ENCODE measurements around the gene GALNT16. TPM values are rescaled to one million over a fixed set of nuclear protein-coding genes. Genes with fewer than 3 reads are reported as not detected.

GALNT16 gene
- total and polyA plus RNA-seq, 2 of the 8 experiments (the other 6 are each of a cell fraction or from before 2014, with no cell fraction given): 5.4 to 6.3 TPM

- no peaks in the 10 kb centered on the region for H3K4me1 ChIP-seq (replicated peaks in 1 of 4; ENCODE audit: control insufficient read depth in 3 of 4, insufficient read depth in 4 of 4, low read length in 3 of 4)
- WGBS, 2 experiments (ENCODE audit: extremely low coverage in 1 of 2, insufficient coverage in 1 of 2, insufficient read length in 1 of 2, insufficient replicate concordance in 2 of 2, low coverage in 1 of 2, low lambda C conversion rate in 2 of 2, missing lambda C conversion rate in 1 of 2): 85% methylated on average over 5 of the region's 5 CpGs; no CpG with 5 or more reads in 1 of the 2 experiments
- H2BK20ac ChIP-seq (ENCODE audit: low read length): no peak overlapping the region
- no peaks in the 10 kb centered on the region for H3K9me3 ChIP-seq (ENCODE audit: insufficient read depth in 2 of 2, low read depth in 1 of 2, low read length in 1 of 2)
- no peak overlapping the region for H3K56ac ChIP-seq (replicated peaks; ENCODE audit: insufficient read length, low read depth, low read length)
- no peak overlapping the region for H2BK15ac ChIP-seq (ENCODE audit: low read length)
- peaks cover 4 to 67% of the 10 kb centered on the region in 2 experiments for H3K79me2 ChIP-seq (ENCODE audit: control insufficient read depth in 1 of 2, insufficient read depth in 2 of 2, low read length in 2 of 2)
- no peak overlapping the region for H2BK12ac ChIP-seq (ENCODE audit: low read depth, low read length)
- no peak overlapping the region for H2AFZ ChIP-seq (ENCODE audit: low read length)
- H2BK5ac ChIP-seq (ENCODE audit: low read depth, low read length): no peak overlapping the region
- H4K5ac ChIP-seq (ENCODE audit: insufficient read length, low read depth, low read length): no peak overlapping the region
- H4K20me1 ChIP-seq (replicated peaks in 1 of 2; ENCODE audit: control insufficient read depth in 1 of 2, insufficient read depth in 2 of 2, low read length in 2 of 2): peaks cover 0 to 4% of the 10 kb centered on the region in 2 experiments
- H2BK120ac ChIP-seq (replicated peaks; ENCODE audit: low read depth, low read length): no peak overlapping the region
- H3K4me3 ChIP-seq (ENCODE audit: extremely low read depth in 1 of 4, insufficient read depth in 2 of 4, low read depth in 3 of 4, low read length in 4 of 4): no peak overlapping the region
- FAIRE-seq: no peak
- H2AK5ac ChIP-seq (ENCODE audit: low read depth, low read length): no peak overlapping the region
- peaks cover 4% of the 10 kb centered on the region; the same call in 1 of the 2 replicates for H3K79me1 ChIP-seq (ENCODE audit: low read depth, low read length)
- no peak overlapping the region for H3K27ac ChIP-seq (ENCODE audit: low read depth, low read length)
- H3K36me3 ChIP-seq (ENCODE audit: control insufficient read depth in 2 of 4, insufficient read depth in 4 of 4, low read length in 3 of 4): no peaks in the 10 kb centered on the region
- no peaks in the 10 kb centered on the region for H3K23me2 ChIP-seq (ENCODE audit: low read depth, low read length)
- CTCF ChIA-PET (ENCODE audit: partially characterized antibody): interaction anchor here (2.0 kb wide), 1 partner anchor 55 kb away, joined by 8 read pairs; no protein-coding TSS in a partner anchor
- H3K4ac ChIP-seq (replicated peaks; ENCODE audit: insufficient read length, low read depth, low read length): no peak overlapping the region
- H3K27me3 ChIP-seq (replicated peaks in 1 of 4; ENCODE audit: control insufficient read depth in 3 of 4, extremely low read depth in 1 of 4, insufficient read depth in 3 of 4, low read length in 3 of 4): no peaks in the 10 kb centered on the region
- H3K23ac ChIP-seq (ENCODE audit: insufficient read length): no peak overlapping the region
- no peak overlapping the region for H3K18ac ChIP-seq (ENCODE audit: extremely low read depth, low read length)
- no peak for DNase-seq (ENCODE audit: low read depth in 1 of 2, low spot score in 2 of 2)
- no peak overlapping the region for H4K91ac ChIP-seq (replicated peaks; ENCODE audit: insufficient read length, low read length)
- no peak overlapping the region for H3K14ac ChIP-seq (ENCODE audit: insufficient read length)
- POLR2A ChIA-PET (ENCODE audit: partially characterized antibody): interaction anchor here (1.1 to 1.4 kb wide), 3 partner anchors 18 to 38 kb away, joined by 3 to 4 read pairs (median 3); no protein-coding TSS in a partner anchor
- no peak overlapping the region for H3K9ac ChIP-seq (replicated peaks in 1 of 4; ENCODE audit: extremely low read depth in 1 of 4, low read depth in 3 of 4, low read length in 3 of 4)
- no peak overlapping the region for H4K8ac ChIP-seq (ENCODE audit: extremely low read depth, insufficient read depth, low read length)
- H3K4me2 ChIP-seq (ENCODE audit: insufficient read depth in 1 of 2, low read depth in 2 of 2, low read length in 2 of 2): no peak overlapping the region
- TF ChIP-seq FOSL1 (IDR thresholded peaks at IDR 0.05; ENCODE audit: insufficient read depth, low read depth, low read length) (no peak), RAD21 (IDR thresholded peaks at IDR 0.05 in 1 of 2, conservative IDR thresholded peaks at IDR 0.05 in 1 of 2; ENCODE audit: low read depth in 2 of 2, low read length in 2 of 2) (no peak), KDM1A (IDR thresholded peaks at IDR 0.05; ENCODE audit: borderline replicate concordance, low read length) (no peak), BACH1 (IDR thresholded peaks at IDR 0.05; ENCODE audit: low read length) (no peak), BRCA1 (IDR thresholded peaks at IDR 0.05; ENCODE audit: low read depth, low read length) (no peak), BCL11A (IDR thresholded peaks at IDR 0.05; ENCODE audit: low read depth in 2 of 2, low read length in 2 of 2) (no peak), RFX5 (IDR thresholded peaks at IDR 0.05; ENCODE audit: borderline replicate concordance, low read depth, low read length) (no peak), TAF1 (IDR thresholded peaks at IDR 0.05; ENCODE audit: low read depth, low read length) (no peak), SIX5 (IDR thresholded peaks at IDR 0.05; ENCODE audit: low read depth, low read length) (no peak), SIN3A (conservative IDR thresholded peaks at IDR 0.05 in 1 of 2, IDR thresholded peaks at IDR 0.05 in 1 of 2; ENCODE audit: low read depth in 1 of 2, low read length in 2 of 2) (no peak), USF2 (IDR thresholded peaks at IDR 0.05; ENCODE audit: low read length) (no peak), JUND (IDR thresholded peaks at IDR 0.05; ENCODE audit: low read length) (no peak), SRF (IDR thresholded peaks at IDR 0.05; ENCODE audit: low read depth, low read length) (no peak)
Observed at GRCh38 chr14:69404883-69405282, 144.9 kb downstream of the GALNT16 start.

Measured in H1 (cell line).